ENCODE results near the gene RIMS1. TPM values are rescaled to one million over a fixed set of nuclear protein-coding genes. Genes with fewer than 3 reads are reported as not detected.
A peak's percentile ranks its signal among the peaks of the same experiment; 100 is the strongest.

The RIMS1 gene
- total and polyA plus RNA-seq, 9 donors = 0.40 to 5.7 (median 0.71) TPM

GRCh38 chr6:72149715-72150114 is 263.4 kb downstream of the RIMS1 start:
- Histone ChIP-seq H3K9me3 (replicated peaks; ENCODE audit: control insufficient read depth, low read depth, low read length) (peaks cover 19% of the 10 kb centered on the region), H3K4me3 (ENCODE audit: low read length) (no peak overlapping the region), H3K27me3 (ENCODE audit: control insufficient read depth, insufficient read depth, low read length) (no peaks in the 10 kb centered on the region), H3K4me1 (ENCODE audit: control insufficient read depth, insufficient read depth, low read length) (no peaks in the 10 kb centered on the region), H3K27ac (ENCODE audit: low read length) (no peak overlapping the region), H3K36me3 (ENCODE audit: control insufficient read depth, insufficient read depth, low read length) (no peaks in the 10 kb centered on the region)
- DNase-seq = no peak
- WGBS (ENCODE audit: insufficient coverage) = 66% methylated on average over 3 of the region's 3 CpGs

- H3K27ac ChIP-seq (ENCODE audit: low read length) = no peak overlapping the region
- H3K4me3 ChIP-seq (ENCODE audit: low read length) = no peak overlapping the region
- H3K4me1 ChIP-seq (ENCODE audit: control insufficient read depth, insufficient read depth, low read length) = no peaks in the 10 kb centered on the region
- H3K9me3 ChIP-seq (replicated peaks; ENCODE audit: control insufficient read depth, low read depth, low read length) = peaks cover 19% of the 10 kb centered on the region
- no peaks in the 10 kb centered on the region for H3K27me3 ChIP-seq (ENCODE audit: control insufficient read depth, insufficient read depth, low read length)
- no peaks in the 10 kb centered on the region for H3K36me3 ChIP-seq (ENCODE audit: control insufficient read depth, insufficient read depth, low read length)
- DNase-seq = no peak
- WGBS (ENCODE audit: insufficient coverage) = no CpG with 5 or more reads among the region's 2 CpGs
Observed at GRCh38 chr6:72151742-72152141, 265.4 kb downstream of the RIMS1 start.

- Histone ChIP-seq H3K27ac (ENCODE audit: low read length) (no peak overlapping the region), H3K4me3 (ENCODE audit: low read length) (no peak overlapping the region), H3K27me3 (ENCODE audit: control insufficient read depth, insufficient read depth, low read length) (peaks cover 5% of the 10 kb centered on the region), H3K4me1 (ENCODE audit: control insufficient read depth, insufficient read depth, low read length) (no peaks in the 10 kb centered on the region), H3K9me3 (replicated peaks; ENCODE audit: control insufficient read depth, low read depth, low read length) (no peaks in the 10 kb centered on the region), H3K36me3 (ENCODE audit: control insufficient read depth, insufficient read depth, low read length) (no peaks in the 10 kb centered on the region)
- WGBS (ENCODE audit: insufficient coverage) = 25% methylated on average over 1 of the region's 2 CpGs
- no peak for DNase-seq
Observed at GRCh38 chr6:72175916-72176315, 289.6 kb downstream of the RIMS1 start.

- H3K27ac ChIP-seq (ENCODE audit: low read length) = no peak overlapping the region
- H3K9me3 ChIP-seq (replicated peaks; ENCODE audit: control insufficient read depth, low read depth, low read length) = no peaks in the 10 kb centered on the region
- H3K36me3 ChIP-seq (ENCODE audit: control insufficient read depth, insufficient read depth, low read length) = no peaks in the 10 kb centered on the region
- DNase-seq = peak; percentile 43
- peaks cover 18% of the 10 kb centered on the region for H3K27me3 ChIP-seq (ENCODE audit: control insufficient read depth, insufficient read depth, low read length)
- WGBS (ENCODE audit: insufficient coverage) = 5% methylated on average over 94 of the region's 100 CpGs
- H3K4me1 ChIP-seq (ENCODE audit: control insufficient read depth, insufficient read depth, low read length) = peaks cover 9% of the 10 kb centered on the region
- peak overlapping the region; percentile 41 for H3K4me3 ChIP-seq (ENCODE audit: low read length)
Observed at GRCh38 chr6:72182337-72183246, 296.2 kb downstream of the RIMS1 start.

- Histone ChIP-seq H3K36me3 (ENCODE audit: control insufficient read depth, insufficient read depth, low read length) (no peaks in the 10 kb centered on the region), H3K27ac (ENCODE audit: low read length) (no peak overlapping the region), H3K4me1 (ENCODE audit: control insufficient read depth, insufficient read depth, low read length) (no peaks in the 10 kb centered on the region), H3K27me3 (ENCODE audit: control insufficient read depth, insufficient read depth, low read length) (no peaks in the 10 kb centered on the region), H3K4me3 (ENCODE audit: low read length) (no peak overlapping the region), H3K9me3 (replicated peaks; ENCODE audit: control insufficient read depth, low read depth, low read length) (no peaks in the 10 kb centered on the region)
- no CpG with 5 or more reads among the region's 2 CpGs for WGBS (ENCODE audit: insufficient coverage)
- no peak for DNase-seq
Observed at GRCh38 chr6:72203983-72204382, 317.6 kb downstream of the RIMS1 start.

GRCh38 chr6:72205500-72205899 is 319.1 kb downstream of the RIMS1 start:
- no peaks in the 10 kb centered on the region for H3K27me3 ChIP-seq (ENCODE audit: control insufficient read depth, insufficient read depth, low read length)
- no peak overlapping the region for H3K4me3 ChIP-seq (ENCODE audit: low read length)
- no peak for DNase-seq
- H3K36me3 ChIP-seq (ENCODE audit: control insufficient read depth, insufficient read depth, low read length) = no peaks in the 10 kb centered on the region
- H3K4me1 ChIP-seq (ENCODE audit: control insufficient read depth, insufficient read depth, low read length) = no peaks in the 10 kb centered on the region
- no peaks in the 10 kb centered on the region for H3K9me3 ChIP-seq (replicated peaks; ENCODE audit: control insufficient read depth, low read depth, low read length)
- H3K27ac ChIP-seq (ENCODE audit: low read length) = no peak overlapping the region

- WGBS (ENCODE audit: insufficient coverage) = no CpG with 5 or more reads among the region's 3 CpGs
- H3K4me3 ChIP-seq (ENCODE audit: low read length) = no peak overlapping the region
- no peaks in the 10 kb centered on the region for H3K4me1 ChIP-seq (ENCODE audit: control insufficient read depth, insufficient read depth, low read length)
- H3K9me3 ChIP-seq (replicated peaks; ENCODE audit: control insufficient read depth, low read depth, low read length) = no peaks in the 10 kb centered on the region
- no peaks in the 10 kb centered on the region for H3K36me3 ChIP-seq (ENCODE audit: control insufficient read depth, insufficient read depth, low read length)
- no peak overlapping the region for H3K27ac ChIP-seq (ENCODE audit: low read length)
- H3K27me3 ChIP-seq (ENCODE audit: control insufficient read depth, insufficient read depth, low read length) = no peaks in the 10 kb centered on the region
- DNase-seq = no peak
Observed at GRCh38 chr6:72206606-72207005, 320.3 kb downstream of the RIMS1 start.

- H3K9me3 ChIP-seq (replicated peaks; ENCODE audit: control insufficient read depth, low read depth, low read length) = no peaks in the 10 kb centered on the region
- DNase-seq = no peak
- no peaks in the 10 kb centered on the region for H3K36me3 ChIP-seq (ENCODE audit: control insufficient read depth, insufficient read depth, low read length)
- H3K27me3 ChIP-seq (ENCODE audit: control insufficient read depth, insufficient read depth, low read length) = no peaks in the 10 kb centered on the region
- H3K4me3 ChIP-seq (ENCODE audit: low read length) = no peak overlapping the region
- no peak overlapping the region for H3K27ac ChIP-seq (ENCODE audit: low read length)
- WGBS (ENCODE audit: insufficient coverage) = 90% methylated on average over 1 of the region's 3 CpGs
- H3K4me1 ChIP-seq (ENCODE audit: control insufficient read depth, insufficient read depth, low read length) = no peaks in the 10 kb centered on the region
Observed at GRCh38 chr6:72212686-72213085, 326.3 kb downstream of the RIMS1 start.

- Histone ChIP-seq H3K4me3 (ENCODE audit: low read length) (no peak overlapping the region), H3K27me3 (ENCODE audit: control insufficient read depth, insufficient read depth, low read length) (no peaks in the 10 kb centered on the region), H3K27ac (ENCODE audit: low read length) (no peak overlapping the region), H3K4me1 (ENCODE audit: control insufficient read depth, insufficient read depth, low read length) (no peaks in the 10 kb centered on the region), H3K36me3 (ENCODE audit: control insufficient read depth, insufficient read depth, low read length) (no peaks in the 10 kb centered on the region), H3K9me3 (replicated peaks; ENCODE audit: control insufficient read depth, low read depth, low read length) (no peaks in the 10 kb centered on the region)
- no CpG with 5 or more reads among the region's 1 CpG for WGBS (ENCODE audit: insufficient coverage)
- DNase-seq = no peak
Observed at GRCh38 chr6:72213654-72214053, 327.3 kb downstream of the RIMS1 start.

- Histone ChIP-seq H3K27ac (ENCODE audit: low read length) (no peak overlapping the region), H3K4me1 (ENCODE audit: control insufficient read depth, insufficient read depth, low read length) (no peaks in the 10 kb centered on the region), H3K9me3 (replicated peaks; ENCODE audit: control insufficient read depth, low read depth, low read length) (no peaks in the 10 kb centered on the region), H3K36me3 (ENCODE audit: control insufficient read depth, insufficient read depth, low read length) (no peaks in the 10 kb centered on the region), H3K27me3 (ENCODE audit: control insufficient read depth, insufficient read depth, low read length) (no peaks in the 10 kb centered on the region), H3K4me3 (ENCODE audit: low read length) (no peak overlapping the region)
- WGBS (ENCODE audit: insufficient coverage) = 60% methylated on average over 1 of the region's 4 CpGs
- no peak for DNase-seq
Observed at GRCh38 chr6:72216222-72217068, 330.1 kb downstream of the RIMS1 start.

Measured in muscle of leg (tissue), 11 donors.